Lower leg skin (tissue), 3 donors: Measurements from ENCODE around the gene RET.

ENCODE experiments used
- POLR2A ChIP-seq, 2 donors: fragments of 450-650 bp; IDR thresholded peaks; one replicate each; pipeline ENCODE4 v1.6.1; 2016 to 2017; ENCODE audit warnings: antibody characterized with exemption in 2 of 2, mild to moderate bottlenecking in 1 of 2, moderate library complexity in 1 of 2
- TF ChIP-seq, protein P1 (sequence below), 3 donors: fragments of 450-650 bp; IDR thresholded peaks; one replicate each; pipeline ENCODE4 v1.5.1; 2016; ENCODE audit warnings: antibody characterized with exemption in 3 of 3, mild to moderate bottlenecking in 3 of 3, moderate library complexity in 2 of 3

GRCh38 chr10:43059336-43059720, 17.5 kb upstream of the RET start:
- TF ChIP-seq, protein P1, sequence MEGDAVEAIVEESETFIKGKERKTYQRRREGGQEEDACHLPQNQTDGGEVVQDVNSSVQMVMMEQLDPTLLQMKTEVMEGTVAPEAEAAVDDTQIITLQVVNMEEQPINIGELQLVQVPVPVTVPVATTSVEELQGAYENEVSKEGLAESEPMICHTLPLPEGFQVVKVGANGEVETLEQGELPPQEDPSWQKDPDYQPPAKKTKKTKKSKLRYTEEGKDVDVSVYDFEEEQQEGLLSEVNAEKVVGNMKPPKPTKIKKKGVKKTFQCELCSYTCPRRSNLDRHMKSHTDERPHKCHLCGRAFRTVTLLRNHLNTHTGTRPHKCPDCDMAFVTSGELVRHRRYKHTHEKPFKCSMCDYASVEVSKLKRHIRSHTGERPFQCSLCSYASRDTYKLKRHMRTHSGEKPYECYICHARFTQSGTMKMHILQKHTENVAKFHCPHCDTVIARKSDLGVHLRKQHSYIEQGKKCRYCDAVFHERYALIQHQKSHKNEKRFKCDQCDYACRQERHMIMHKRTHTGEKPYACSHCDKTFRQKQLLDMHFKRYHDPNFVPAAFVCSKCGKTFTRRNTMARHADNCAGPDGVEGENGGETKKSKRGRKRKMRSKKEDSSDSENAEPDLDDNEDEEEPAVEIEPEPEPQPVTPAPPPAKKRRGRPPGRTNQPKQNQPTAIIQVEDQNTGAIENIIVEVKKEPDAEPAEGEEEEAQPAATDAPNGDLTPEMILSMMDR (IDR thresholded peaks at IDR 0.05) = no peak
- TF ChIP-seq POLR2A (IDR thresholded peaks at IDR 0.05) = no peak
